HepG2 (cell line): ENCODE results near the gene NAB1. TPM values are rescaled to one million over a fixed set of nuclear protein-coding genes. Genes with fewer than 3 reads are reported as not detected.

Experiments
- ATAC-seq: fragments of 200-7000 bp; cut with Tn5 transposase; 3 replicates; pipeline ENCODE4 v1.9.1; 2020; ENCODE audit warnings: mild to moderate bottlenecking, moderate library complexity
- BruUV-seq: library from RNA; stranded (reverse); fragments of 400-500 nt; replicated peaks from 2 replicates; lab custom pipeline; 2021; lab: Mats Ljungman, UMichigan
- CTCF ChIA-PET: fragments of 300-600 bp; formaldehyde crosslinking; extraction: SDS; loops from one replicate; lab custom pipeline; 2021; ENCODE audit warnings: low total read pairs, inconsistent platforms, low intra/inter-chr PET ratio; lab: Yijun Ruan, JAX
- POLR2A ChIA-PET: fragments of 350-600 bp; sonication (Branson Sonifier 250); formaldehyde crosslinking; loops from one replicate; lab custom pipeline; 2020; ENCODE audit warnings: antibody characterized with exemption, inconsistent platforms; lab: Yijun Ruan, JAX
- DNase-seq: peaks from one replicate; pipeline ENCODE4 v3.0.0-alpha.2; 2015; ENCODE audit warnings: low spot score
- FAIRE-seq: peaks from 3 replicates; lab custom pipeline; 2011; peaks lifted over from hg19 to GRCh38; lab: Jason Lieb, UNC
- H2AFZ ChIP-seq: one replicate; pipeline ENCODE4 v1.6.1; 2011; ENCODE audit warnings: low read length, inconsistent platforms
- H3K27ac ChIP-seq: fragments of 300-600 bp; 3 replicates; pipeline ENCODE4 v1.8.0; 2011; ENCODE audit warnings: mixed run types, mild to moderate bottlenecking, mixed read lengths, low read length, inconsistent platforms; ENCODE audit not compliant: insufficient read depth; ENCODE audit errors: extremely low read length
- H3K27me3 ChIP-seq, 2 experiments: fragments of 200-600 bp in 1 of 2; 2 replicates in 1 of 2; 3 replicates in 1 of 2; pipeline versions ENCODE4 v1.6.0 to v1.8.0; 2011; ENCODE audit warnings: low read length in 2 of 2, mild to moderate bottlenecking in 2 of 2, moderate library complexity in 2 of 2, inconsistent platforms in 1 of 2; ENCODE audit not compliant: insufficient read depth in 2 of 2, control insufficient read depth in 1 of 2
- H3K36me3 ChIP-seq, 2 experiments: fragments of 200-600 bp in 1 of 2; replicated peaks in 1 of 2; 2 replicates in 1 of 2; 3 replicates in 1 of 2; pipeline versions ENCODE4 v1.5.1 to v1.8.0; 2011; ENCODE audit warnings: low read length in 2 of 2, inconsistent platforms in 1 of 2; ENCODE audit not compliant: insufficient read depth in 2 of 2, control insufficient read depth in 1 of 2
- H3K4me1 ChIP-seq: 2 replicates; pipeline ENCODE4 v1.5.1; 2012; ENCODE audit warnings: low read length, inconsistent platforms; ENCODE audit not compliant: insufficient read depth
- H3K4me2 ChIP-seq: 2 replicates; pipeline ENCODE4 v1.6.0; 2011; ENCODE audit warnings: low read depth, low read length, inconsistent platforms
- H3K4me3 ChIP-seq, 3 experiments: fragments of 200-600 bp in 1 of 3; sonication (generic), shearing (Covaris generic) in 1 of 3; replicated peaks in 1 of 3; 2 replicates each; pipeline ENCODE4 v1.5.1; 2011 to 2016; ENCODE audit warnings: low read length in 3 of 3, inconsistent platforms in 2 of 3, low read depth in 2 of 3, mild to moderate bottlenecking in 2 of 3, control low read depth in 1 of 3, mixed read lengths in 1 of 3; ENCODE audit not compliant: insufficient read depth in 1 of 3
- H3K79me2 ChIP-seq: one replicate; pipeline ENCODE4 v1.6.1; 2011; ENCODE audit warnings: low read length, inconsistent platforms; ENCODE audit not compliant: insufficient read depth
- H3K9ac ChIP-seq: 2 replicates; pipeline ENCODE4 v1.6.0; 2011; ENCODE audit warnings: mild to moderate bottlenecking, low read depth, low read length, inconsistent platforms; ENCODE audit not compliant: insufficient read depth
- H3K9me3 ChIP-seq: 2 replicates; pipeline ENCODE4 v1.5.1; 2012; ENCODE audit warnings: mild to moderate bottlenecking, low read length
- H4K20me1 ChIP-seq: 2 replicates; pipeline ENCODE4 v1.6.0; 2011; ENCODE audit warnings: inconsistent platforms, mild to moderate bottlenecking, low read length, moderate library complexity; ENCODE audit not compliant: insufficient read depth
- CREM ChIP-seq, 2 experiments: sonication (generic) in 1 of 2; formaldehyde crosslinking in 1 of 2; IDR thresholded peaks; 2 replicates each; pipeline versions ENCODE4 v1.4.0 to v1.6.1; 2016 to 2020; ENCODE audit warnings: antibody characterized with exemption in 1 of 2, mild to moderate bottlenecking in 1 of 2, missing genetic modification reagents in 1 of 2
- DPF2 ChIP-seq: sonication (generic); formaldehyde crosslinking; IDR thresholded peaks from 2 replicates; pipeline ENCODE4 v1.4.0; 2020; ENCODE audit warnings: mild to moderate bottlenecking, low read depth, missing genetic modification reagents, borderline replicate concordance
- HNRNPUL1 ChIP-seq: fragments of 200-400 bp; formaldehyde crosslinking; IDR thresholded peaks from 2 replicates; pipeline ENCODE4 v1.6.1; 2017; ENCODE audit warnings: low read depth, mild to moderate bottlenecking, low read length, moderate library complexity
- NFKBIZ ChIP-seq: IDR thresholded peaks from 2 replicates; pipeline ENCODE4 v1.6.1; 2018; ENCODE audit warnings: missing genetic modification reagents, missing compliant biosample characterization
- RBM39 ChIP-seq: fragments of 200-400 bp; formaldehyde crosslinking; IDR thresholded peaks from one replicate; pipeline ENCODE4 v1.6.1; 2018; ENCODE audit warnings: antibody characterized with exemption, mild to moderate bottlenecking, low read depth, low read length; ENCODE audit not compliant: poor library complexity, severe bottlenecking
- THRA ChIP-seq: sonication (generic); formaldehyde crosslinking; IDR thresholded peaks from 2 replicates; pipeline ENCODE4 v1.4.0; 2020; ENCODE audit warnings: missing genetic modification reagents, borderline replicate concordance
- TOPORS ChIP-seq: sonication (generic); formaldehyde crosslinking; IDR thresholded peaks from 2 replicates; pipeline ENCODE4 v1.8.0; 2023; ENCODE audit warnings: mild to moderate bottlenecking, missing genetic modification reagents
- ZFAT ChIP-seq: sonication (generic); formaldehyde crosslinking; conservative IDR thresholded peaks from 2 replicates; pipeline ENCODE4 v1.8.1; 2023; ENCODE audit warnings: missing genetic modification reagents, inconsistent platforms
- ZNF652 ChIP-seq: IDR thresholded peaks from 2 replicates; pipeline ENCODE4 v1.6.1; 2016; ENCODE audit warnings: low read depth, borderline replicate concordance
- ZNF781 ChIP-seq: sonication (generic); formaldehyde crosslinking; IDR thresholded peaks from 2 replicates; pipeline ENCODE4 v1.5.1; 2020; ENCODE audit warnings: borderline replicate concordance, mild to moderate bottlenecking, missing genetic modification reagents; ENCODE audit errors: not compliant biosample characterization
- WGBS: methylation state at CpG from one replicate; pipeline ENCODE4 v1.1.6; 2017; ENCODE audit warnings: low lambda C conversion rate; 5-methylcytosine and 5-hydroxymethylcytosine counted together
- in situ Hi-C: cut with HindIII; loops from 2 replicates; pipeline ENCODE4 v1.10.0; 2017; ENCODE audit warnings: low pct_unique_long_range_greater_than_20kb; ENCODE audit not compliant: extremely low pct_ligation_motif_present
- intact Hi-C: fragments of 100-400 bp; cut with micrococcal nuclease; formaldehyde crosslinking; loops from one replicate; pipeline ENCODE4 v1.10.0; 2022; ENCODE audit not compliant: unreplicated experiment
- polyA plus RNA-seq, 8 experiments: library from polyadenylated mRNA; depleted of rRNA in 3 of 8; stranded (reverse) in 7 of 8; unstranded in 1 of 8; fragments of >200 nt; fragmentation: Illumina TruSeq in 4 of 8; extraction: Trizol in 4 of 8; gene quantifications; 2 replicates each; pipeline versions ENCODE4 v1.2.1 to v1.2.3, GENCODE V29; 2011 to 2016; ENCODE audit warnings: low read depth in 4 of 8, missing spikeins in 1 of 8, mixed read lengths in 1 of 8; ENCODE audit not compliant: insufficient read depth in 1 of 8
- total RNA-seq, 5 experiments: library from RNA; depleted of rRNA; stranded (reverse); fragments of >200 nt; fragmentation: Illumina TruSeq; extraction: Trizol; gene quantifications; 2 replicates each; pipeline ENCODE4 v1.2.3, GENCODE V29; 2016; ENCODE audit warnings: low read depth in 1 of 5

NAB1 gene
- total and polyA plus RNA-seq, 2 of the 13 experiments (the other 11 are each of a cell fraction or from before 2014, with no cell fraction given), result 24.5 to 46.0 TPM

- Histone ChIP-seq H3K27me3 (no peaks in the 10 kb centered on the region), H3K27ac (no peak overlapping the region), H3K4me1 (peaks cover 13% of the 10 kb centered on the region), H3K9me3 (no peaks in the 10 kb centered on the region), H3K4me3 (no peak overlapping the region), H3K4me2 (no peak overlapping the region), H4K20me1 (no peaks in the 10 kb centered on the region), H3K79me2 (no peaks in the 10 kb centered on the region), H3K36me3 (peaks cover 0 to 13% of the 10 kb centered on the region in 2 experiments; a peak in 3 of 5 replicates), H2AFZ (no peak overlapping the region)
- DNase-seq, result no peak
- FAIRE-seq, result no peak
- CTCF ChIA-PET, result no interaction called here
- no TSS peak for BruUV-seq
- WGBS, result 89% methylated on average over 2 of the region's 2 CpGs
- POLR2A ChIA-PET, result no interaction called here
- no peak for ATAC-seq
- TF ChIP-seq HNRNPUL1, result no peak
- TF ChIP-seq THRA (CRISPR knock-in tag), result no peak
- no peak for TF ChIP-seq CREM (IDR thresholded peaks at IDR 0.05)
- TF ChIP-seq CREM (CRISPR knock-in tag; IDR thresholded peaks at IDR 0.05), result no peak
- TF ChIP-seq NFKBIZ (CRISPR knock-in tag), result no peak
- no peak for TF ChIP-seq RBM39
- TF ChIP-seq ZFAT, result no peak
- TF ChIP-seq ZNF652 (CRISPR knock-in tag), result no peak
- TF ChIP-seq TOPORS (CRISPR knock-in tag), result no peak
- TF ChIP-seq ZNF781 (CRISPR knock-in tag), result no peak
- TF ChIP-seq DPF2, result no peak
- TF ChIP-seq, all 625 proteins: peak for 0
- H3K9ac ChIP-seq, result no peak overlapping the region
- intact Hi-C loops (no loop called here), in situ Hi-C loops (no loop called here)
Observed at GRCh38 chr2:190693533-190694232, 44.8 kb downstream of the NAB1 start.
